Measurements from ENCODE around the gene KRT31. TPM values are rescaled to one million over a fixed set of nuclear protein-coding genes. Genes with fewer than 3 reads are reported as not detected.
"Not testable (repeated sequence)": the region's sequence is repeated elsewhere in the genome, so short reads cannot be mapped to it uniquely, and the experiment has no call there.

KRT31 gene
- total RNA-seq, 1 experiment from 2014 or later: not detected

DNA sequence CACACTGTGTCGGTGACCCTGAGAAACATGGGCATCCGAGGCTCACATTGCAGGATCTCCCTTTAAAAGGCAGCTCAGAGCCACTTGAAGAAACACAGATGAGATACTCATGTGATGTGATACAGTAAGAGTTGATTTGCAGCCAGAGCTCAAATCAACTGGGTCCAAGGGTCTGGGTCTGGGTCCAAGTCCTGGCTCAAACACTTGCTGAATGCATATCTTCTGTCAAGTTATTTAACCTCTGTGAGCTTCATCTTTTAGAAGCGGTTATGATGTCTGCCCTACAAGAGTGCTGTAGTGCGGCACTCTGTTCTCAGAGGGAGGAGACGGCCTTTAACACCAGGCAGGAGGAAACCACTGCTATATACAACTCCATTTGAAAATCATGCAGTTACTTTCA, 37.0 kb upstream of the KRT31 start:
- Histone ChIP-seq H3K4me1 (peaks cover 17% of the 10 kb centered on the region), H3K27me3 (replicated peaks; ENCODE audit: control insufficient read depth, insufficient read depth, low read length) (no peaks in the 10 kb centered on the region), H3K9me3 (no peaks in the 10 kb centered on the region), H3K36me3 (ENCODE audit: control insufficient read depth, insufficient read depth, low read length) (no peaks in the 10 kb centered on the region), H3K4me3 (ENCODE audit: low read depth, low read length) (no peak overlapping the region)
- Mint-ChIP-seq H3K27ac (ENCODE audit: unreplicated experiment) (no peak overlapping the region), H3K36me3 (ENCODE audit: insufficient read depth, unreplicated experiment) (no peaks in the 10 kb centered on the region), H3K27me3 (ENCODE audit: insufficient read depth, unreplicated experiment) (peaks cover 3% of the 10 kb centered on the region), H3K4me3 (ENCODE audit: unreplicated experiment) (no peak overlapping the region), H3K9me3 (ENCODE audit: unreplicated experiment) (no peaks in the 10 kb centered on the region), H3K4me1 (ENCODE audit: low read depth, unreplicated experiment) (peaks cover 6% of the 10 kb centered on the region)
- no peak for DNase-seq
- TF ChIP-seq, protein P1, sequence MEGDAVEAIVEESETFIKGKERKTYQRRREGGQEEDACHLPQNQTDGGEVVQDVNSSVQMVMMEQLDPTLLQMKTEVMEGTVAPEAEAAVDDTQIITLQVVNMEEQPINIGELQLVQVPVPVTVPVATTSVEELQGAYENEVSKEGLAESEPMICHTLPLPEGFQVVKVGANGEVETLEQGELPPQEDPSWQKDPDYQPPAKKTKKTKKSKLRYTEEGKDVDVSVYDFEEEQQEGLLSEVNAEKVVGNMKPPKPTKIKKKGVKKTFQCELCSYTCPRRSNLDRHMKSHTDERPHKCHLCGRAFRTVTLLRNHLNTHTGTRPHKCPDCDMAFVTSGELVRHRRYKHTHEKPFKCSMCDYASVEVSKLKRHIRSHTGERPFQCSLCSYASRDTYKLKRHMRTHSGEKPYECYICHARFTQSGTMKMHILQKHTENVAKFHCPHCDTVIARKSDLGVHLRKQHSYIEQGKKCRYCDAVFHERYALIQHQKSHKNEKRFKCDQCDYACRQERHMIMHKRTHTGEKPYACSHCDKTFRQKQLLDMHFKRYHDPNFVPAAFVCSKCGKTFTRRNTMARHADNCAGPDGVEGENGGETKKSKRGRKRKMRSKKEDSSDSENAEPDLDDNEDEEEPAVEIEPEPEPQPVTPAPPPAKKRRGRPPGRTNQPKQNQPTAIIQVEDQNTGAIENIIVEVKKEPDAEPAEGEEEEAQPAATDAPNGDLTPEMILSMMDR (IDR thresholded peaks at IDR 0.05; ENCODE audit: insufficient read depth in 1 of 2, low read depth in 1 of 2, low read length in 1 of 2, severe bottlenecking in 1 of 2, unreplicated experiment in 1 of 2): no peak
- intact Hi-C loops (cut with micrococcal nuclease; ENCODE audit: unreplicated experiment): no loop called here
- ChIA-PET CTCF (interaction anchor here (1.1 to 1.4 kb wide), 2 partner anchors 28 to 62 kb away, joined by 3 to 4 read pairs; no protein-coding TSS in a partner anchor), POLR2A (no interaction called here)
- BruUV-seq (replicated peaks): no TSS peak

- no peak for DNase-seq
- H3K9me3 Mint-ChIP-seq (ENCODE audit: unreplicated experiment): no peaks in the 10 kb centered on the region
- intact Hi-C loops (cut with micrococcal nuclease; ENCODE audit: unreplicated experiment): no loop called here
- no peak overlapping the region for H3K4me3 Mint-ChIP-seq (ENCODE audit: unreplicated experiment)
- H3K4me1 ChIP-seq: peaks cover 17% of the 10 kb centered on the region
- no peak overlapping the region for H3K4me3 ChIP-seq (ENCODE audit: low read depth, low read length)
- H3K27ac Mint-ChIP-seq (ENCODE audit: unreplicated experiment): no peak overlapping the region
- no TSS peak for BruUV-seq (replicated peaks)
- H3K27me3 Mint-ChIP-seq (ENCODE audit: insufficient read depth, unreplicated experiment): peaks cover 3% of the 10 kb centered on the region
- ChIA-PET POLR2A (no interaction called here), CTCF (interaction anchor here (1.1 to 1.4 kb wide), 2 partner anchors 28 to 62 kb away, joined by 3 to 4 read pairs; no protein-coding TSS in a partner anchor)
- H3K27me3 ChIP-seq (replicated peaks; ENCODE audit: control insufficient read depth, insufficient read depth, low read length): no peaks in the 10 kb centered on the region
- TF ChIP-seq, protein P1 (IDR thresholded peaks at IDR 0.05; ENCODE audit: insufficient read depth in 1 of 2, low read depth in 1 of 2, low read length in 1 of 2, severe bottlenecking in 1 of 2, unreplicated experiment in 1 of 2): no peak
- no peaks in the 10 kb centered on the region for H3K36me3 ChIP-seq (ENCODE audit: control insufficient read depth, insufficient read depth, low read length)
- H3K4me1 Mint-ChIP-seq (ENCODE audit: low read depth, unreplicated experiment): peaks cover 7% of the 10 kb centered on the region
- no peaks in the 10 kb centered on the region for H3K36me3 Mint-ChIP-seq (ENCODE audit: insufficient read depth, unreplicated experiment)
- H3K9me3 ChIP-seq: no peaks in the 10 kb centered on the region
These were observed 36.6 kb upstream of the KRT31 start for GRCh38 chr17:41434005-41434404.

DNA sequence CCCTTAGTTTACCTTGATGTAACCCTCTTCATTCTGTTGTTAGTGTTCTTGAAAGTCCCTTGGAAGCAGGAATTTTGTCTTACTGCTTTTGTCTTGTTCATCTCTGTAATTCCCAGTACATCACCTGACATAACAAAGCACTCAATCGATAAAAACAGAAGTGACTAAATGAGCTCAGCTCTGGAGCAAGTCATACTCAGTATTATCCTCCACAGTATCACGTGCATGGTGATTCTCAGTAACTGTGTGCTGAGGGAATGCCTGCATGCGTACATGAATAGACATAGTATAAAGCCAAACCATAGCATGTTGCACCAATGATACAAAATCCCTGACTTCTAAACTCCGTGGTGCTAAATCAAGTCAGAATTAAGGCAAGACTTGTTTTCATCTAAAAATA, 36.2 kb upstream of the KRT31 start:
- intact Hi-C loops (cut with micrococcal nuclease; ENCODE audit: unreplicated experiment): no loop called here

GRCh38 chr17:41430376-41430775, 33.0 kb upstream of the KRT31 start:
- ChIA-PET POLR2A (interaction anchor here (0.6 kb wide), 1 partner anchor 528 kb away, joined by 6 read pairs; no protein-coding TSS in a partner anchor), CTCF (interaction anchor here (0.7 kb wide), 1 partner anchor 216 kb away, joined by 3 read pairs; no protein-coding TSS in a partner anchor)
- H3K36me3 Mint-ChIP-seq (ENCODE audit: insufficient read depth, unreplicated experiment); H3K27me3 ChIP-seq (replicated peaks; ENCODE audit: control insufficient read depth, insufficient read depth, low read length); H3K36me3 ChIP-seq (ENCODE audit: control insufficient read depth, insufficient read depth, low read length); H3K27me3 Mint-ChIP-seq (ENCODE audit: insufficient read depth, unreplicated experiment); H3K9me3 Mint-ChIP-seq (ENCODE audit: unreplicated experiment); H3K4me3 ChIP-seq (ENCODE audit: low read depth, low read length); H3K9me3 ChIP-seq; H3K27ac Mint-ChIP-seq (ENCODE audit: unreplicated experiment); BruUV-seq (replicated peaks); H3K4me3 Mint-ChIP-seq (ENCODE audit: unreplicated experiment); intact Hi-C loops (cut with micrococcal nuclease; ENCODE audit: unreplicated experiment): not testable (repeated sequence)
- peaks cover 20% of the 10 kb centered on the region for H3K4me1 ChIP-seq
- peak; percentile 55 to 58 for DNase-seq
- peaks cover 13% of the 10 kb centered on the region for H3K4me1 Mint-ChIP-seq (ENCODE audit: low read depth, unreplicated experiment)

More for the DNA sequence above, 36.2 kb upstream of the KRT31 start:
- Histone ChIP-seq H3K36me3 (ENCODE audit: control insufficient read depth, insufficient read depth, low read length) (no peaks in the 10 kb centered on the region), H3K4me1 (peaks cover 20% of the 10 kb centered on the region), H3K27me3 (replicated peaks; ENCODE audit: control insufficient read depth, insufficient read depth, low read length) (no peaks in the 10 kb centered on the region), H3K4me3 (ENCODE audit: low read depth, low read length) (no peak overlapping the region), H3K9me3 (no peaks in the 10 kb centered on the region)
- no peak for DNase-seq
- Mint-ChIP-seq H3K4me1 (ENCODE audit: low read depth, unreplicated experiment) (peaks cover 11% of the 10 kb centered on the region), H3K4me3 (ENCODE audit: unreplicated experiment) (no peak overlapping the region), H3K36me3 (ENCODE audit: insufficient read depth, unreplicated experiment) (no peaks in the 10 kb centered on the region), H3K27me3 (ENCODE audit: insufficient read depth, unreplicated experiment) (peaks cover 3% of the 10 kb centered on the region), H3K9me3 (ENCODE audit: unreplicated experiment) (no peaks in the 10 kb centered on the region), H3K27ac (ENCODE audit: unreplicated experiment) (no peak overlapping the region)
- BruUV-seq (replicated peaks): no TSS peak
- POLR2A ChIA-PET: no interaction called here
- TF ChIP-seq, protein P1 (IDR thresholded peaks at IDR 0.05; ENCODE audit: insufficient read depth in 1 of 2, low read depth in 1 of 2, low read length in 1 of 2, severe bottlenecking in 1 of 2, unreplicated experiment in 1 of 2): no peak
- CTCF ChIA-PET: interaction anchor here (1.1 to 1.4 kb wide), 2 partner anchors 28 to 63 kb away, joined by 3 to 4 read pairs; no protein-coding TSS in a partner anchor
